ENCODE data around the gene PCDH17. TPM values are rescaled to one million over a fixed set of nuclear protein-coding genes. Genes with fewer than 3 reads are reported as not detected.

The PCDH17 gene
- total RNA-seq, 2 donors from 2014 or later, result 3.6 to 7.4 TPM

DNA sequence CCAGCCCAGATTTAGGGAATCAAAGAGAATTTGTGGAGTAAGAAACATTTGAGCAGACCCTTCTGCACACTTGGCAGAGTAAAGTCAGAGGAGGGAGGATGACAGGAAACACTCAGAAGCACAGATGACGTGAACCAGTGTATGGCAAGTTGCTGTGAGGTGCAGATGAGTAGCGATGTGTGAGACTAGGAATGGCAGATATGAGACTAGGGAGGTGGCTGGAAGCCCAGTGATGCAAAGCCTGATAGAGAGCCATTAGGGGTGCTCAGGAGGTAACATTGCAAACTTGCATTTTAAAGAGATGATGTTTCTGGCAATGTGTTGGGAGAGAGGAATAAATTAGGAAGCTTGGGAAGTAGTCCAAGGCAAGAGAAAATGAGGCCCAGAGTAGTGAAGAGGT lies 44.0 kb downstream of the PCDH17 start:
- no peaks in the 10 kb centered on the region for H3K9me3 ChIP-seq
- TF ChIP-seq, protein P1, sequence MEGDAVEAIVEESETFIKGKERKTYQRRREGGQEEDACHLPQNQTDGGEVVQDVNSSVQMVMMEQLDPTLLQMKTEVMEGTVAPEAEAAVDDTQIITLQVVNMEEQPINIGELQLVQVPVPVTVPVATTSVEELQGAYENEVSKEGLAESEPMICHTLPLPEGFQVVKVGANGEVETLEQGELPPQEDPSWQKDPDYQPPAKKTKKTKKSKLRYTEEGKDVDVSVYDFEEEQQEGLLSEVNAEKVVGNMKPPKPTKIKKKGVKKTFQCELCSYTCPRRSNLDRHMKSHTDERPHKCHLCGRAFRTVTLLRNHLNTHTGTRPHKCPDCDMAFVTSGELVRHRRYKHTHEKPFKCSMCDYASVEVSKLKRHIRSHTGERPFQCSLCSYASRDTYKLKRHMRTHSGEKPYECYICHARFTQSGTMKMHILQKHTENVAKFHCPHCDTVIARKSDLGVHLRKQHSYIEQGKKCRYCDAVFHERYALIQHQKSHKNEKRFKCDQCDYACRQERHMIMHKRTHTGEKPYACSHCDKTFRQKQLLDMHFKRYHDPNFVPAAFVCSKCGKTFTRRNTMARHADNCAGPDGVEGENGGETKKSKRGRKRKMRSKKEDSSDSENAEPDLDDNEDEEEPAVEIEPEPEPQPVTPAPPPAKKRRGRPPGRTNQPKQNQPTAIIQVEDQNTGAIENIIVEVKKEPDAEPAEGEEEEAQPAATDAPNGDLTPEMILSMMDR (IDR thresholded peaks at IDR 0.05), result no peak
- no peak overlapping the region for H3K27ac ChIP-seq
- H3K4me1 ChIP-seq, result no peaks in the 10 kb centered on the region
- H3K27me3 ChIP-seq, result no peaks in the 10 kb centered on the region
- H3K4me3 ChIP-seq, result no peak overlapping the region
- no peaks in the 10 kb centered on the region for H3K36me3 ChIP-seq
- DNase-seq (ENCODE audit: low spot score), result no peak

DNA sequence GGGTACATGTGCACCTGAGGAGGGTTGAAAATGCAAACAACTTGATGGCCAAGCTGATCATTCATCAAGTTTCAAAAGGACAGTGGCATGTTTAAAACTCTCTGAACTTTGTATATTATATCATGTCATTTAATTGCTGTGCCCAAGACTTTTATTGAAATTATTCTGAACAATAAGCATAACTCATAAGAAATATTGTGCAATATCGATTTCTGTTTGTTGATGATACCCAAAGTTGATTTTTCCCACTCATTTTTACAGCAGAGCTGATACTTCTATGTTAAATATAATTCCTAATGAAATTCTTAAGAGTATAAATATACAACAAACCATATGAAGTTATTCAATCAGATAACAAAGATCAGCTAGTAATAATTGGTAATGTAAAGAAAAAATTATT lies 49.1 kb downstream of the PCDH17 start:
- DNase-seq (ENCODE audit: low spot score), result no peak
- Histone ChIP-seq H3K9me3 (no peaks in the 10 kb centered on the region), H3K36me3 (no peaks in the 10 kb centered on the region), H3K4me3 (no peak overlapping the region), H3K4me1 (no peaks in the 10 kb centered on the region), H3K27ac (no peak overlapping the region), H3K27me3 (no peaks in the 10 kb centered on the region)
- TF ChIP-seq, protein P1 (IDR thresholded peaks at IDR 0.05), result no peak

DNA sequence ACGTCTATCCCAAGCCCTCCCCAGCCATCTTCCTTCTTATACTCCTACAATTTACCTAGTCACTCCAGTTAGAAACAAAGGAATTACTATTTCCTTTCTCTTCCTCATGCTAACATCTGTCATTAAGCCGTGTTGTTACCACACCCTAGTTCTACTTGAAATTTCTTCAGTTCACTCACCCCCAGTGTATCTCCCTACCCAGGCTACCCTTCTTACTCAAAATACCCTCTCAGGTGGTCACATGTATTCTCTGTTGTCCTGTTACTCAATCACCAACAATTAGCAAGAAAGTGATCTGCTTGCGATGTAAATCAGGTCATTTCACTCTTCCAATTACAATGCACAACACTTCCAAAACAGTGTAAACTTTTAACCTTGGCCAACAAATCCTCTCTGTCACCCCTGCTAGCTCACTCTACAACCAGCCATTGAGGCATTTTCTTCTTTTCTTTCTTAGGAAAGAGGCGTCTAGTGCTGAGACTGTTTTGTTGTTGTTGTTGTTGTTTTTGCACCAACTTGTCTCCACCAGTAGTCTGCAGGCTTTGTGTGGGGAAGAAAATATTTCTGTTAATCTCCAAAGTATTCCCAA lies 50.7 kb downstream of the PCDH17 start:
- H3K9me3 ChIP-seq, result no peaks in the 10 kb centered on the region
- H3K36me3 ChIP-seq, result no peaks in the 10 kb centered on the region
- H3K27me3 ChIP-seq, result no peaks in the 10 kb centered on the region
- TF ChIP-seq, protein P1 (IDR thresholded peaks at IDR 0.05), result no peak
- no peak for DNase-seq (ENCODE audit: low spot score)
- H3K4me3 ChIP-seq, result no peak overlapping the region
- no peaks in the 10 kb centered on the region for H3K4me1 ChIP-seq
- no peak overlapping the region for H3K27ac ChIP-seq

DNA sequence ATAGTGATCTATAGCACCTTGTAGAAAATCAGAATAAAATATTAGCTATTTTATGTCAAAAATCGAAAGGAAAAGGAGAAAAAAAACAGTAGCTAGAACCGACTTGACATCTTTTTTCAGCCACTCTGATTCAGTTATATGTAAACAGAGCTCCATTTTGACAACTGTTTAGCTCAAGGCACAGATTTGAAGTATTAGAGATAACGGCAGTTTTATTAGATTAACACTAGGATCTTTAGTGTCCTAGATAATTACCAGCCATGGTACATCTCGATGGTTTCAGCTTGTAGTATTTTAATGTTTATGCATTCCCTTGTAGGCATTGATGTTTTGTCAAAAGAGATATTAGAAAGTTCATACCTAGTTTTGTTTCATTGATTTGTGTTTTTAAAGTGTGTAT lies 67.3 kb downstream of the PCDH17 start:
- DNase-seq (ENCODE audit: low spot score), result no peak
- no peaks in the 10 kb centered on the region for H3K27me3 ChIP-seq
- H3K4me3 ChIP-seq, result no peak overlapping the region
- H3K27ac ChIP-seq, result no peak overlapping the region
- H3K4me1 ChIP-seq, result no peaks in the 10 kb centered on the region
- TF ChIP-seq, protein P1 (IDR thresholded peaks at IDR 0.05), result no peak
- no peaks in the 10 kb centered on the region for H3K9me3 ChIP-seq
- H3K36me3 ChIP-seq, result no peaks in the 10 kb centered on the region

DNA sequence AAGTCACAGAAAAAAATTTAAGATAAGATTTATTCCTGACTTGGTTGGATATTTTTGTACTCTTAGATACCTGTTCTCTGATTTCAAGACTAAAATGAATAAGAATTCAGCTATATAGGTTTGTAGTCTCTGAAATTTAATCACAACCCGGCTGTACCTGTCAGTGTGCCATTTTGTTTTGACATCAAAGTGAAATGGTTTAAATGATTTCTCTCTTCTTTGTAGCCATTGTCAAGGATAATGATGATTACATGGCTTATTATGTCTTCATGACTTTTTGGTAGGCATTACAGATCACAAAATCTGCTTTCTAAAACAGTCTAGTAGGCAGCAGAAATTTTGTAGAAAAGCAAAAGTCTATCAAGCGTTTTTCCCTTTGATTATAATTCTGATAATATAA lies 72.5 kb downstream of the PCDH17 start:
- Histone ChIP-seq H3K4me1 (no peaks in the 10 kb centered on the region), H3K4me3 (no peak overlapping the region), H3K27ac (no peak overlapping the region), H3K27me3 (no peaks in the 10 kb centered on the region), H3K9me3 (no peaks in the 10 kb centered on the region), H3K36me3 (no peaks in the 10 kb centered on the region)
- DNase-seq (ENCODE audit: low spot score), result no peak
- TF ChIP-seq, protein P1 (IDR thresholded peaks at IDR 0.05), result no peak

DNA sequence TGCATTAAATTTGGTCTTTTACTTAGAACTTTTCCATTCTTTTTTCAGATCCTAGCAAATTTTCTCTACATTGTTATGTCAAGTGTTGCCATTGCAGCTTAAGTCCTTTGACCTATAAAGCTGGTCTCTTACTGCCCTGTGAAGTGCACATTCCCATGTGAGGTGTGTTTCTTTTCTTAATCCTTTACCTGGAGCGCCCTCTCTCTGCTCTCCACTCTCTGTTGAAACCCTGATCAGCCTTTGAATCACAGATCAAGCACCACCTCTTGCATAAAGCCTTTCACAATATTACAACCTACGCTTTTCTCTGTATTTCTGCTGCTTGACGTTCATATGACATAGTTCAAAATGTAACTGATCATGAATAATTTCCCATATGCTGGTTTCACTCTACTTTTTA lies 84.8 kb downstream of the PCDH17 start:
- Histone ChIP-seq H3K36me3 (no peaks in the 10 kb centered on the region), H3K9me3 (no peaks in the 10 kb centered on the region), H3K27ac (no peak overlapping the region), H3K4me1 (no peaks in the 10 kb centered on the region), H3K4me3 (no peak overlapping the region), H3K27me3 (no peaks in the 10 kb centered on the region)
- TF ChIP-seq, protein P1 (IDR thresholded peaks at IDR 0.05), result no peak
- DNase-seq (ENCODE audit: low spot score), result no peak

Data from right atrium auricular region (tissue), 2 donors.